PC-9 (cell line): ENCODE measurements around the gene DTNBP1.

Source experiments
- EZH2 ChIP-seq: fragments of 200-600 bp; sonication (generic); IDR thresholded peaks from 2 replicates; pipeline ENCODE4 v1.8.0; 2017; ENCODE audit warnings: antibody characterized with exemption, low read depth
- TF ChIP-seq, protein P1 (sequence below): fragments of 200-600 bp; sonication (generic); conservative IDR thresholded peaks from 2 replicates; pipeline ENCODE4 v1.6.1; 2017; ENCODE audit warnings: mixed run types, antibody characterized with exemption, mild to moderate bottlenecking, moderate library complexity

GRCh38 chr6:15484140-15484539 lies 178.7 kb downstream of the DTNBP1 start:
- TF ChIP-seq EZH2: no peak
- TF ChIP-seq, protein P1, sequence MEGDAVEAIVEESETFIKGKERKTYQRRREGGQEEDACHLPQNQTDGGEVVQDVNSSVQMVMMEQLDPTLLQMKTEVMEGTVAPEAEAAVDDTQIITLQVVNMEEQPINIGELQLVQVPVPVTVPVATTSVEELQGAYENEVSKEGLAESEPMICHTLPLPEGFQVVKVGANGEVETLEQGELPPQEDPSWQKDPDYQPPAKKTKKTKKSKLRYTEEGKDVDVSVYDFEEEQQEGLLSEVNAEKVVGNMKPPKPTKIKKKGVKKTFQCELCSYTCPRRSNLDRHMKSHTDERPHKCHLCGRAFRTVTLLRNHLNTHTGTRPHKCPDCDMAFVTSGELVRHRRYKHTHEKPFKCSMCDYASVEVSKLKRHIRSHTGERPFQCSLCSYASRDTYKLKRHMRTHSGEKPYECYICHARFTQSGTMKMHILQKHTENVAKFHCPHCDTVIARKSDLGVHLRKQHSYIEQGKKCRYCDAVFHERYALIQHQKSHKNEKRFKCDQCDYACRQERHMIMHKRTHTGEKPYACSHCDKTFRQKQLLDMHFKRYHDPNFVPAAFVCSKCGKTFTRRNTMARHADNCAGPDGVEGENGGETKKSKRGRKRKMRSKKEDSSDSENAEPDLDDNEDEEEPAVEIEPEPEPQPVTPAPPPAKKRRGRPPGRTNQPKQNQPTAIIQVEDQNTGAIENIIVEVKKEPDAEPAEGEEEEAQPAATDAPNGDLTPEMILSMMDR: no peak
